Heart right ventricle (tissue), 16 donors: ENCODE results near the gene LGR4. TPM values are rescaled to one million over a fixed set of nuclear protein-coding genes. Genes with fewer than 3 reads are reported as not detected.
"Not testable (repeated sequence)": the region's sequence is repeated elsewhere in the genome, so short reads cannot be mapped to it uniquely, and the experiment has no call there.

Source experiments
- ATAC-seq, 8 donors: fragments of 200-7000 bp; cut with Tn5 transposase; one replicate each; pipeline ENCODE4 v1.9.1; 2020; ENCODE audit warnings: mild to moderate bottlenecking in 8 of 8, moderate library complexity in 8 of 8, moderate number of reproducible peaks in 1 of 8
- DNase-seq, 2 donors: peaks; one replicate each; pipeline ENCODE4 v3.0.0-alpha.2; 2020
- H3K27ac ChIP-seq, 10 donors: fragments of 200-600 bp; sonication (generic) in 2 of 10; one replicate each; pipeline versions ENCODE4 v1.5.0 to v1.8.0; 2020 to 2022; ENCODE audit warnings: mild to moderate bottlenecking in 3 of 10
- H3K27me3 ChIP-seq, 7 donors: fragments of 200-600 bp; one replicate each; pipeline ENCODE4 v1.8.0; 2021 to 2022; ENCODE audit warnings: mild to moderate bottlenecking in 2 of 7
- H3K36me3 ChIP-seq, 9 donors: fragments of 200-600 bp; sonication (generic) in 1 of 9; one replicate each; pipeline versions ENCODE4 v1.5.0 to v1.8.0; 2020 to 2022; ENCODE audit warnings: mild to moderate bottlenecking in 2 of 9
- H3K4me1 ChIP-seq, 9 donors: fragments of 200-600 bp; sonication (generic) in 1 of 9; one replicate each; pipeline versions ENCODE4 v1.5.0 to v1.8.0; 2020 to 2022; ENCODE audit warnings: mild to moderate bottlenecking in 4 of 9
- H3K4me3 ChIP-seq, 10 donors: fragments of 200-600 bp; sonication (generic) in 2 of 10; one replicate each; pipeline versions ENCODE4 v1.5.0 to v1.8.0; 2020 to 2022; ENCODE audit warnings: mild to moderate bottlenecking in 7 of 10, moderate library complexity in 2 of 10
- H3K9me3 ChIP-seq, 11 donors: fragments of 200-600 bp in 10 of 11; sonication (generic) in 2 of 11; one replicate each; pipeline versions ENCODE4 v1.5.0 to v1.8.0; 2013 to 2022; ENCODE audit warnings: mild to moderate bottlenecking in 2 of 11, control low read depth in 1 of 11, moderate library complexity in 1 of 11
- WGBS, 2 donors: extraction: QIAGEN DNeasy Blood & Tissue Kit; methylation state at CpG; one replicate each; pipeline ENCODE4 v1.1.7; 2013; ENCODE audit warnings: inconsistent platforms in 1 of 2; 5-methylcytosine and 5-hydroxymethylcytosine counted together
- intact Hi-C, 10 donors: fragments of 100-400 bp; cut with DNase I; formaldehyde crosslinking; loops; one replicate each; pipeline versions ENCODE4 v1.11.1 to v1.14.2; 2022
- polyA plus RNA-seq, 2 donors: library from polyadenylated mRNA; stranded (reverse); fragments of 200-250 nt; gene quantifications; one replicate each; pipeline ENCODE4 v1.2.3, GENCODE V29; 2013
- total RNA-seq, 10 donors: library from RNA; stranded (reverse); fragmentation: NEBNext Ultra II Directional in 3 of 10; extraction: Animal tissue kit (Norgen Biotek cat#: 25700) in 3 of 10; gene quantifications; one replicate each; pipeline versions ENCODE4 v1.2.1 to v1.2.4, GENCODE V29; 2021 to 2023
- TF ChIP-seq, protein P1 (sequence below), 9 donors: fragments of 200-600 bp; sonication (generic) in 2 of 9; IDR thresholded peaks; one replicate each; pipeline versions ENCODE4 v1.5.0 to v1.8.0; 2021 to 2022; ENCODE audit warnings: antibody characterized with exemption in 9 of 9, mild to moderate bottlenecking in 5 of 9, moderate library complexity in 1 of 9
- donor health status: Arrhythmogenic right ventricular cardiomyopathy.
- donor health status: ischemic (EF 13 %, LVEDD 7.1; RV severe dilation, severe dysfunction).
- donor health status: healthy with polysubstance abuse.
- donor health status: DM: no; HTN: yes; CAD: no.
- donor health status: DM: no; HTN: no; CAD: no.
- donor health status: ischemic (EF 25% LVEDD 6.9; RV normal size, moderate dysfunction).
- donor health status: ischemic (EF 25% LVEDD 5.7; RV mildly dilated, moderate dysfunction).
- donor health status: healthy.
- donor health status: DM: yes; HTN: yes; CAD: no.
- donor health status: Ischemic cardiomyopathy.
- donor health status: ischemic (EF 35%, LVEDD 5.7; RV mildly dilated, moderate dysfunction).
- donor health status: nonischemic (EF 11% LVEDD 7.7; RV severe dilation, severe dysfunction).
- donor health status: DM: yes; HTN: yes; CAD: no.
- donor health status: PGD.
- donor health status: ischemic (EF 29% LVEDD 5.4; RV normal size, mild dysfunction).
- donor health status: nonischemic (EF 23%, LVEDD 6.1; RV moderate dilation, normal function).

The LGR4 gene
- total and polyA plus RNA-seq, 12 donors = 6.0 to 41.0 (median 21.7) TPM

DNA sequence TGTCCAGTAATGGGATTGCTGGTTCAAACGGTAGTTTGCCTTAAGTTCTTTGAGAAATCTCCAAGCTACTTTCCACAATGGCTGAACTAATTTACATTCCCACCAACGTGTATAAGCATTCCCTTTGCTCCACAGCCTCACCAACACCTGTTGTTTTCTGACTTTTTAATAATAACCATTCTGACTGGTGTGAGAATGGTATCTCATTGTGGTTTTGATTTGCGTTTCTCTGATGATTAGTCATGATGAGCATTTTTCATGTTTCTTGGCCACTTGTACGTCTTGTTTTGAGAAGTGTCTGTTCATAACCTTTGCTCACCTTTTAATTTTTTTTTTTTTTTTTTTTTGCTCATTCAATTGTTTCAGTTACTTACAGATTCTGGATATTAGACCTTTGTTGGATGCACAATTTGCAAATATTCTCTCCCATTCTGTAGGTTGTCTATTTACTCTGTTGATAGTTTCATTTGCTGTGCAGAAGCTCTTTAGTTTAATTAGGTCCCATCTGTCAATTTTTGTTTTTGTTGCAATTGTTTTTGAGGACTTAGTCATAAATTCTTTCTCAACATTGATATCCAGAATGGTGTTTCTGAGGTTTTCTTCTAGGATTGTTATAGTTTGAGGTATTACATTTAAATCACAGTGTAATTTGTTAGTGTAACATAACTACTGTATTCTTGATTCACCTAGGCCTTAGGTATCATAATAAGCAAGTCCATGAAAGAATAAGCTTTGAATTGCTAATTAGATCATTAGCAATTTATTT, 142.5 kb downstream of the LGR4 start:
- peaks cover 0 to 13% (median 0%) of the 10 kb centered on the region in 11 donors for H3K9me3 ChIP-seq
- H3K4me1 ChIP-seq = no peaks in the 10 kb centered on the region
- no peaks in the 10 kb centered on the region for H3K36me3 ChIP-seq
- H3K27me3 ChIP-seq = no peaks in the 10 kb centered on the region
- H3K4me3 ChIP-seq = no peak overlapping the region
- DNase-seq (no peak), ATAC-seq (no peak)
- intact Hi-C loops = no loop called here
- no peak overlapping the region for H3K27ac ChIP-seq
- 93 to 96% methylated on average over 4 of the region's 4 CpGs for WGBS, 2 donors
- TF ChIP-seq, protein P1, sequence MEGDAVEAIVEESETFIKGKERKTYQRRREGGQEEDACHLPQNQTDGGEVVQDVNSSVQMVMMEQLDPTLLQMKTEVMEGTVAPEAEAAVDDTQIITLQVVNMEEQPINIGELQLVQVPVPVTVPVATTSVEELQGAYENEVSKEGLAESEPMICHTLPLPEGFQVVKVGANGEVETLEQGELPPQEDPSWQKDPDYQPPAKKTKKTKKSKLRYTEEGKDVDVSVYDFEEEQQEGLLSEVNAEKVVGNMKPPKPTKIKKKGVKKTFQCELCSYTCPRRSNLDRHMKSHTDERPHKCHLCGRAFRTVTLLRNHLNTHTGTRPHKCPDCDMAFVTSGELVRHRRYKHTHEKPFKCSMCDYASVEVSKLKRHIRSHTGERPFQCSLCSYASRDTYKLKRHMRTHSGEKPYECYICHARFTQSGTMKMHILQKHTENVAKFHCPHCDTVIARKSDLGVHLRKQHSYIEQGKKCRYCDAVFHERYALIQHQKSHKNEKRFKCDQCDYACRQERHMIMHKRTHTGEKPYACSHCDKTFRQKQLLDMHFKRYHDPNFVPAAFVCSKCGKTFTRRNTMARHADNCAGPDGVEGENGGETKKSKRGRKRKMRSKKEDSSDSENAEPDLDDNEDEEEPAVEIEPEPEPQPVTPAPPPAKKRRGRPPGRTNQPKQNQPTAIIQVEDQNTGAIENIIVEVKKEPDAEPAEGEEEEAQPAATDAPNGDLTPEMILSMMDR (IDR thresholded peaks at IDR 0.05) = no peak

DNA sequence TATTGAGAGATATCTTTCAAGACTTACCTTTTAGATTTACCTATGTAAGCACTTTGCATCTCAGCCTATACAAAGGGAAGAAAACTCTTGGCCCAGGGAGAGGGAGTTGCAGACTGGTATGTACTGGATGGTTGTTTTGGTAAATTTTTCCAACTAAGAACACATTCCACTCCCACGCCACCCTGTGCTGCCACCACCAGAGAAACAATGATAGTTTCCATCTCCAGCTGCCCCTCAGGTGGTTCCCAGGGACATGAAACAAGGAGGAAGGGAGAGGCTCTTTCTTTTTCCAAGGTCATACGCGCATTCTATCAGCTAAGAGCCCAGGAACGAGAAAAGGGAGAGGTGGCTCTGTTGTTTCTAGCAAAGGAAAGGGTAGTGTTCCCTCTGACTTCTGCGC, 144.0 kb downstream of the LGR4 start:
- 89 to 92% methylated on average over 5 of the region's 5 CpGs for WGBS, 2 donors
- ATAC-seq = no peak
- no peaks in the 10 kb centered on the region for H3K36me3 ChIP-seq
- peaks cover 0 to 13% (median 0%) of the 10 kb centered on the region in 11 donors for H3K9me3 ChIP-seq
- H3K4me1 ChIP-seq = no peaks in the 10 kb centered on the region
- H3K27me3 ChIP-seq = no peaks in the 10 kb centered on the region
- H3K4me3 ChIP-seq = no peak overlapping the region
- H3K27ac ChIP-seq = no peak overlapping the region
- DNase-seq = no peak
- TF ChIP-seq, protein P1 (IDR thresholded peaks at IDR 0.05) = no peak
- intact Hi-C loops = no loop called here

DNA sequence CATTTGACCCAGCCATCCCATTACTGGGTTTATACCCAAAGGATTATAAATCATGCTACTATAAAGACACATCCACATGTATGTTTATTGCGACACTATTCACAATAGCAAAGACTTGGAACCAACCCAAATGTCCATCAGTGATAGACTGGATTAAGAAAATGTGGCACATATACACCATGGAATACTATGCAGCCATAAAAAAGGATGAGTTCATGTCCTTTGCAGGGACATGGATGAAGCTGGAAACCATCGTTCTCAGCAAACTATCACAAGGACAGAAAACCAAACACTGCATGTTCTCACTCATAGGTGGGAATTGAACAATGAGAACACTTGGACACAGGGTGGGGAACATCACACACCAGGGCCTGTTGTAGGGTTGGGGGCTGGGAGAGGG, 145.5 kb downstream of the LGR4 start:
- H3K4me1 ChIP-seq, H3K4me3 ChIP-seq, DNase-seq, H3K36me3 ChIP-seq, intact Hi-C loops, ATAC-seq, H3K27ac ChIP-seq, H3K27me3 ChIP-seq: not testable (repeated sequence)
- H3K9me3 ChIP-seq = peaks cover 0 to 13% (median 0%) of the 10 kb centered on the region in 11 donors
- 95 to 100% methylated on average over 1 of the region's 2 CpGs for WGBS, 2 donors

DNA sequence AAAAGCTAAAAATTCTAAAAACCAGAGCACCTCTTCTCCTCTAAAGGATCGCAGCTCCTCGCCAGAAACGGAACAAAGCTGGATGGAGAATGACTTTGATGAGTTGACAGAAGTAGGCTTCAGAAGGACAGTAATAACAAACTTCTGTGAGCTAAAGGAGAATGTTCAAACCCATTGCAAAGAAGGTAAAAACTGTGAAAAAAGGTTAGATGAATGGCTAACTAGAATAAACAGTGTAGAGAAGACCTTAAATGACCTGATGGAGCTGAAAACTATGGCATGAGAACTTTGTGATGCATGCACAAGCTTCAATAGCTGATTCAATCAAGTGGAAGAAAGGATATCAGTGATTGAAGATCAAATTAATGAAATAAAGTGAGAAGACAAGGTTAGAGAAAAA, 150.4 kb downstream of the LGR4 start:
- H3K27ac ChIP-seq, H3K27me3 ChIP-seq, H3K4me1 ChIP-seq, H3K36me3 ChIP-seq, H3K4me3 ChIP-seq, DNase-seq, intact Hi-C loops, ATAC-seq: not testable (repeated sequence)
- peaks cover 0 to 13% (median 0%) of the 10 kb centered on the region in 11 donors for H3K9me3 ChIP-seq
- WGBS, 2 donors = 79 to 96% methylated on average over 3 of the region's 3 CpGs

DNA sequence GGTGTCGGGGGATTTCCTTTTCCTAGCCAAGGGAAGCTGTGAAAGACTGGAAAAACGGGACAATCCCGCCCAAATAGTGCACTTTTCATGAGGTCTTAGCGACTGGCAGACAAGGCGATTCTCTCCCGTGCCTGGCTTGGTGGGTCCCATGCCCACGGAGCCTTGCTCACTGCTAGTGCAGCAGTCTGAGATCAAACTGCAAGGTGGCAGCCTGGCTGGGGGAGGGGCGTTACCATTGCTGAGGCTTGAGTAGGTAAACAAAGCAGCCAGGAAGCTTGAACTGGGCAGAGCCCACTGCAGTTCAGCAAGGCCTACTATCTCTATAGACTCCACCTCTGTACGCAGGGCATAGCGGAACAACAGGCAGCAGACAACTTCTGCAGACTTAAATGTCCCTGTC, 151.2 kb downstream of the LGR4 start:
- H3K36me3 ChIP-seq, H3K27ac ChIP-seq, H3K4me3 ChIP-seq, H3K27me3 ChIP-seq, H3K4me1 ChIP-seq, intact Hi-C loops, DNase-seq, ATAC-seq, H3K9me3 ChIP-seq: not testable (repeated sequence)
- 87 to 95% methylated on average over 10 of the region's 10 CpGs for WGBS, 2 donors

DNA sequence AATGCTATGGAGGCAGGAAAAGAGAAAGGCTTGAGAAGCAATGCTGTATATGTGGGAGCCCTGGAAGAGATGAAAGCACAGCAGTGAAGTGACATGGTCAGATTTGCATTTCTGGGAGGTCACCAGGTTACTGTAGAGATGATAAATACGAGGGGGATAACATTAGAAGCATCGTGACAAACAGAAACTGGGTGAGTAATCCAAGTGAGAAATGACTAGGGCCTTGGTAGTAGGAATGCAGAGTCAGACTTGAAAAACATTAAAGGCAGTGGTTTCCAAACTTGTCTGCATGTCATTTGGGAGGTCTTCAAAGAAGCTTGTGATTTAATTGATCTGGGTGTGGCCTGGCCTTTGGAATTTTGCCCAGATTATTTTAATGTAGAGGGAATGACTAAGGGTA, 153.5 kb downstream of the LGR4 start:
- H3K4me3 ChIP-seq = no peak overlapping the region
- no peaks in the 10 kb centered on the region for H3K4me1 ChIP-seq
- TF ChIP-seq, protein P1 (IDR thresholded peaks at IDR 0.05) = no peak
- no peaks in the 10 kb centered on the region for H3K36me3 ChIP-seq
- H3K9me3 ChIP-seq = no peaks in the 10 kb centered on the region
- 50 to 51% methylated on average over 2 of the region's 2 CpGs for WGBS, 2 donors
- DNase-seq (no peak), ATAC-seq (no peak)
- H3K27me3 ChIP-seq = no peaks in the 10 kb centered on the region
- intact Hi-C loops = no loop called here
- no peak overlapping the region for H3K27ac ChIP-seq
